T-helper 2 cell treated with Interferon-gamma antibody and Interleukin-4, amounts not matched to agents 5 μg/mL and 100 μg/mL, for 36 hours (primary cell): ENCODE data around the gene FAM229A.
"Not testable (repeated sequence)": the region's sequence is repeated elsewhere in the genome, so short reads cannot be mapped to it uniquely, and the experiment has no call there.

Experiments
- DNase-seq: peaks from one replicate; pipeline ENCODE4 v3.0.0; 2021; ENCODE audit warnings: low spot score
- H3K27ac Mint-ChIP-seq: one replicate; pipeline ENCODE4 v1.8.0; 2021; ENCODE audit warnings: mild to moderate bottlenecking, mixed read lengths
- H3K27me3 Mint-ChIP-seq: one replicate; pipeline ENCODE4 v1.8.0; 2021; ENCODE audit warnings: low read depth, mixed read lengths
- H3K36me3 Mint-ChIP-seq: one replicate; pipeline ENCODE4 v1.8.0; 2021; ENCODE audit warnings: low read depth, mixed read lengths
- H3K4me1 Mint-ChIP-seq: one replicate; pipeline ENCODE4 v1.8.0; 2021; ENCODE audit warnings: low read depth, mixed read lengths
- H3K4me3 Mint-ChIP-seq: one replicate; pipeline ENCODE4 v1.8.0; 2022; ENCODE audit warnings: mild to moderate bottlenecking, moderate library complexity, mixed read lengths
- H3K9me3 Mint-ChIP-seq: one replicate; pipeline ENCODE4 v1.8.0; 2021; ENCODE audit warnings: mixed read lengths

FAM229A gene, protein sequence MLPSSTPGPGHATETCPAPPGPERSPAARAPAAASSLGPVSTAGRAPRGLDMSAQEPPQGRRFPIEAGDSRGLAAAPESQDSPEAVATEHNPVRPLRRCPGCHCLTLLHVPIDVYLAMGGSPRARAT

DNA sequence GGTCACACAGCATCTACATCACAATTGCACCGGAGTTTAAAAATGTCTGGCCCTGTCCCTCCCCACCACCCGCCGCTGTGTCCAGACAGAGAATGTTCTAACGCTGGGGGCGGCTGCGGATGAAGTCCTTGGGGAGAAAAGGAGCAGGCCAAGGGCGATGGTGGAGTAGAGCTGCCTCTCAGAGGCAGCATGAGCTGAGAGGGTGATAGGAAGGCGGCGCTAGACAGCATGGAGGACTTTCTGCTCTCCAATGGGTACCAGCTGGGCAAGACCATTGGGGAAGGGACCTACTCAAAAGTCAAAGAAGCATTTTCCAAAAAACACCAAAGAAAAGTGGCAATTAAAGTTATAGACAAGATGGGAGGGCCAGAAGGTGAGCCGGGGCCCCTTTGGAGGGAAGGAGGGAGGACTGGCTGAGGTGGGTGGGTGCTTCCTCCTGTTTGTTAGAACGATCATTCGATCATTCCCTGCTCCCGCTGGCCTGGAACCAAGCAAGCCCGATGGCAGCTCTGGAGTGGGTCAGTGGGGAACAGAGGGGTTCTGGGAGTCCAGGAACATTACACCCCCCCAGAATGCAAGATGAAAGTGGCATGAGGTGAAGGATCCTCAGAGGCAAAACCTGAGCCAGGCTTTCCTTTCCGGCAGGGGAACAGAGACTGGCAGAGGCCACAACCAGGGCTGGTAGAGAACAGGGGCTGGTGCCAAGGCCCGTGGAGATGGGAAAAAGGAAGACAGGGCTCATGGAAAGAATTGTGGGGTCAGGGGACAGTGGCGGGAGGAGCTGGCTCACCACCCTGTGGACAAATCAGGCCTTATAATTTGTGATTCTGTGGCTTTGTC lies at the start of gene FAM229A, which contains the start of gene TSSK3:
FAM229A (minus strand) TSS at position 12 of the 840 bp plus-strand sequence. CDS start 394 bp downstream, outside the sequence.
TSSK3 (plus strand) TSS at position 66 of the 840 bp plus-strand sequence; CDS start at position 229, 163 bp downstream.
- Mint-ChIP-seq H3K4me1 (peaks cover 16% of the 10 kb centered on the region), H3K4me3 (peak within 1 kb of the TSS; percentile 1), H3K9me3 (no peaks in the 10 kb centered on the region), H3K36me3 (peaks cover 23% of the 10 kb centered on the region), H3K27me3 (peaks cover 9% of the 10 kb centered on the region), H3K27ac (no peak within 1 kb of the TSS)
- no peak for DNase-seq

DNA sequence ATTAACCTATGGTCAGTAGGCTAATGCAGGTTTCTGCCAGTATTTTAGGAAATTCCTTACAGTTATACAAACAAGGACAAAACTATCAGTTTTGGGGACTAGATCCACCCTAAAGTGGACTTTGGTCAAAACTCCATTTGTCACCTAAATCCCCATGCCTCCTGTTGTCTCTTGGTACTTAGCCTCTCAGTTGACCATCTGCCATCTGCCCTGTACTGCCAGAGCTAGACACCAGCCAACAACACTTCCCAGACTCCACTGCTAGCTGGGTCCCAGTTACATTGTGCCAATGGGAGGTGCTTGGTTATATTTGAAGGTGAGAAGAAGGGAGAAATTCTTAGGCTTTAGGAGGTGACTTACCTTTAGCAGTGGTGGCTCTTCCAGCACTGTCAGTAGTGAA lies 49.0 kb upstream of the FAM229A start:
- Mint-ChIP-seq H3K27me3 (peaks cover 13% of the 10 kb centered on the region), H3K27ac (no peak overlapping the region), H3K9me3 (no peaks in the 10 kb centered on the region), H3K36me3 (no peaks in the 10 kb centered on the region), H3K4me1 (peaks cover 3% of the 10 kb centered on the region), H3K4me3 (no peak overlapping the region)
- no peak for DNase-seq

DNA sequence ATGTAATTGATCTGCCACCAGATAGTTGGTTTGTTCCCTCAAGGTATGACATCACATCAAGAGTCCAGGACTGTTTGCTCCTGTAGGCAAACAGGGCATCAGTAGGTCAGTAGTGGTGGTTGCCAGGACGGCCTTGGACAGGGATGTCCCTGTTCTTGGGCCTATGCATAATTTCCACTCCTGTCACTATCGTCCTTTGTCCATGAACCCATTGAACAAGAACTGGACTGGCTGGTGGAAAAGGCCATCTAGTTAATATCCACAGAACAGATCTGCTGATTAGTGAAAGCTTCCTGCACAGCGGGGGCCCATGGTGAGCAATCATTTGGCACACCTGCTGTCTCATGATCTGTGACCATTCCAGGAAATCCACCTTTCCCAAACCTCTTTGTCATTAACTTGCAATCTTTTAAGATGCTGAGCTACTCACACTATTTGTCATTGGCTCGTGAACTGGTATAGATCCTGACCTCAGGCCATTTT lies 44.4 kb upstream of the FAM229A start:
- Mint-ChIP-seq H3K27ac (no peak overlapping the region), H3K27me3 (peaks cover 2% of the 10 kb centered on the region), H3K36me3 (no peaks in the 10 kb centered on the region), H3K4me3 (no peak overlapping the region), H3K9me3 (no peaks in the 10 kb centered on the region), H3K4me1 (no peaks in the 10 kb centered on the region)
- no peak for DNase-seq

DNA sequence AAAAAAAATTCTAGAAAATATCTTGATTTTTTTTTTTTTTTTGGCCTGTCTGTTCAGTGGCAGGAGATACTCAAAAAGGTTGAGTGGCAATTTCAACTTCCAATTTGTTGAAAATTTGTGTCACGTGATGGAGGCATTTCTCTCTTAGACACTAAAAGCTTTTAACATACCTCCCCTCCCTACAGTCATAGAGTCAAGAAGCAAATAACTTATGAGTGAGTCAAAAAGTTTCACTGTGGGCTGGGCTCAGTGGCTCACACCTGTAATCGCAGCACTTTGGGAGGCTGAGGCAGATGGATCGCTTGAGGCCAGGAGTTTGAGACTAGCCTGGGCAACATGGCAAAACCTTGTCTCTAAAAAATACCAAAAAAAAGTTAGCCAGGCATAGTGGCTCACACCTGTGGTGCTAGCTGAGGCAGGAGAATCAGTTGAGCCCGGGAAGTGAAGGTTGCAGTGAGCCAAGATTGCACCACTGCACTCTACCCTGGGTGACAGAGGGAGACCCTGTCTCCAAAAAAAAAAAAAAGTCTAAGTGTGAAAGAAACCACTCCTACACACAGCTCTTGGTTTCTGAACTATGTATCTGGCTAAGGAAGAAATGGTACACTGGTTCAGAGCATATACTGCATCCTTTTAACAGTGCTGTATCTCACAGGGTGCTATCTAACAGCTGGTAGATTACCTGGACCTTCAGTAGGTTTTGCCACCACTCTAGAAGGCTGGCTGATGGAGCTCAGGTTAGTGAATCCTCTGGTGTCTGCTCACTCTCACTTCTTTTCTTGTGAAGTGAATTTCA lies 43.6 kb upstream of the FAM229A start:
- Mint-ChIP-seq H3K27me3 (no peaks in the 10 kb centered on the region), H3K27ac (no peak overlapping the region)

DNA sequence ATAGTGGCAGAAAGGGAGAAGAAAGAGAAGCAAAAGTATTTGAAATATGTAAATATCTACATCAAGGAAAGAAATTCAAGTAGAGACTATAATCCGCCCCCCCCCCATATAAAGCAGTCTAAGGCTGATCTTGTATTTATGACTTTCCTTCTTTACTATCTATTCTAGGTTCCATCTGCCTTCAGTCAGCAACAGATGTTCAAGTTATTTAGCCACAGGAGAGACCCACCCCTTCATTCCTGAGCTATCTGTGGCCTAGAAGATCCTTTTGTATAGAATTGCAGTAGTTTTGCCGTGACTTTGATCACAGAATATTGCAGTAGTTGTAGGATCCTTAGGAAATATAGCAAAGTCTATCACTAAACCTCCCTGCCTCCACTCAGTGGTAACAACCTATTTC lies 42.7 kb upstream of the FAM229A start:
- Mint-ChIP-seq H3K9me3 (no peaks in the 10 kb centered on the region), H3K4me3 (no peak overlapping the region), H3K4me1 (no peaks in the 10 kb centered on the region), H3K27ac (no peak overlapping the region), H3K36me3 (no peaks in the 10 kb centered on the region), H3K27me3 (no peaks in the 10 kb centered on the region)
- DNase-seq: no peak

More for the DNA sequence above, 43.6 kb upstream of the FAM229A start:
- H3K4me3 Mint-ChIP-seq: no peak overlapping the region
- H3K36me3 Mint-ChIP-seq: no peaks in the 10 kb centered on the region
- H3K9me3 Mint-ChIP-seq: no peaks in the 10 kb centered on the region
- no peaks in the 10 kb centered on the region for H3K4me1 Mint-ChIP-seq
- DNase-seq: no peak

DNA sequence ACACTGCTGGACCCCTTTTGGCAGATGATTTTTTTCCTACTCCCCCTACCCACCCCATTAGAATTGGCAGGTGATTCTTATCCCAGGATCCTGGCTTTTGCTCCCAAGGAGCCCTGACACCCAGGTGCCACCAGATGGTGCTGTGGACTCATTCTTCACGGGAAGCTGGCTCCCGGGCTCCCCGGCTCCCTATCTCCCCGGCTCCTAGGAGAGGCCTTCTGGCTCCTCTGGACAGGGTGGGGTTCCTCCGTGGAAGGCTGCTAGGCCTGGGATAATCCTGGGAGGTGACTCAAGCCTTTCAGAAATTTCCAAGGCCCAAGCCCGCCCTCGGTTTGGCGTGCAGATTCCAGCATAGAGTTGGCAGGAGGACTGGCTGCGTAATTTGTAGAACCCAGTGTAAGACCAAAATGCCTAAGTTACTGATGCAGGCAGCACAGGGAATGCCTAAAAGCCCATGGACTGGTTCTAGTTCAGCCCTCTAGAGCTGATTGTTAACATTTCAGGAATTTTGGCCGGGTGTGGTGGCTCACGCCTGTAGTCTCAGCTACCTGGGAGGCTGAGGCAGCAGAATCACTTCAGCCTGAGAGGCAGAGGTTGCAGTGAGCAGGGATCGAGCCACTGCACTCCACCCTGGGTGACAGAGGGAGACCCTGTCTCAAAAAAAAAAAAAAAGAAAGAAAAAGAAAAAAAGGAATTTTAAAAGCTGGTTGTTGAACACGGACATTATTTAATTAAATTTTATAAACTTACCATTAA lies 38.8 kb upstream of the FAM229A start:
- Mint-ChIP-seq H3K4me3 (no peak overlapping the region), H3K36me3 (no peaks in the 10 kb centered on the region)

DNA sequence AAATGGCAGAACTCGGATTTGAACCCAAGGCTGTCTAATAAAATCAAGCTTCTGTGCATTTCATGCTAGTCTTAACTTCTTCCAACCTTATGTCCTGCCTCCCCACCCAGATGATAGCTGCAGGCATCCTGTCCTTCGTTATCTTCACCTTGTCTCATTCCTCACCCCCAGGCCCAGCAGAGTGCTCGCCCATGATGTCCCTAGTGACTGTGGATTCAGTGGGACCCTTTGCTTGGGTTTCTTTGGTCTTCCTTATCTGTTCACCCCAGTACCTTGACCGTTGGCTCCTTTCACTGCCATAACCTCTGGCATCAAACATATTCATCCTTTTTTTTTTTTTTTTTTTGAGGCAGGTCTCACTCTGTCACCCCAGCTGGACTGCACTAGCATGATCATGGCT lies 37.6 kb upstream of the FAM229A start:
- peaks cover 9% of the 10 kb centered on the region for H3K27me3 Mint-ChIP-seq
- H3K27ac Mint-ChIP-seq: no peak overlapping the region
- no peaks in the 10 kb centered on the region for H3K9me3 Mint-ChIP-seq
- no peak for DNase-seq
- H3K4me3 Mint-ChIP-seq: no peak overlapping the region
- H3K36me3 Mint-ChIP-seq: no peaks in the 10 kb centered on the region
- H3K4me1 Mint-ChIP-seq: peaks cover 3% of the 10 kb centered on the region

More for the DNA sequence above, 38.8 kb upstream of the FAM229A start:
- H3K9me3 Mint-ChIP-seq: no peaks in the 10 kb centered on the region
- H3K4me1 Mint-ChIP-seq: no peaks in the 10 kb centered on the region
- peaks cover 9% of the 10 kb centered on the region for H3K27me3 Mint-ChIP-seq
- peak; percentile 39 for DNase-seq
- H3K27ac Mint-ChIP-seq: no peak overlapping the region

DNA sequence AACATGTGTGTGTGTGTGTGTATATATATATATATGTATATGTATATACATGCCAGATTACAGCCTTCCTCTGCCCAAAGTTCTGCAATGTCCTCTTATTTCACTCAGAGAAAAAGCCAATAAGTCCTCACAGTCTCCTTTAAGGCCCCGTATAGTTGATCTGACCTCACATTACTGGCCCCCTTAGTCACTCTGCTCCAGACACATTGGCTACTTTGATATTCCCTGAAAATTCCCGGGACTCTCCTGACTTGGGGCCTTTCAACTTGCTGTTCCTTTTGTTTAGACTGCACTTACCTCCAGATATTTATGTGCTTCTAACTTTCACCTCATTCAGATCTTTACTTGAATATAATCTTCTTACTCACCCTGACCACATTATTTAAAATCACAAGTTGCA lies 36.1 kb upstream of the FAM229A start:
- peaks cover 9% of the 10 kb centered on the region for H3K4me1 Mint-ChIP-seq
- H3K27ac Mint-ChIP-seq: no peak overlapping the region

DNA sequence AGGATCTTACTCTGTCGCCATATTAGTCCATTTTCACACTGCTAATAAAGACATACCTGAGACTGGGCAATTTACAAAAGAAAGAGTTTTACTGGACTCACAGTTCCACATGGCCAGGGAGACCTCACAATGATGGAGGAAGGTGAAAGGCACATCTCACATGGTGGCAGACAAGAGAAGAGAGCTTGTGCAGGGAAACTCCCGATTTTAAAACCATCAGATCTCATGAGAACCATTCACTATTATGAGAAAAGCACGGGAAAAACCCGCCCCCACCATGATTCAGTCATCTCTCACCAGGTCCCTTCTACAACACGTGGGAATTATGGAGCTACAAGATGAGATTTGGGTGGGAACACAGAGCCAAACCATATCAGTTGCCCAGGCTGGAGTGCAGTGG lies 34.2 kb upstream of the FAM229A start:
- not testable (repeated sequence) for H3K4me3 Mint-ChIP-seq, H3K27ac Mint-ChIP-seq, H3K27me3 Mint-ChIP-seq, H3K9me3 Mint-ChIP-seq, H3K36me3 Mint-ChIP-seq, DNase-seq
- H3K4me1 Mint-ChIP-seq: peaks cover 16% of the 10 kb centered on the region

More for the DNA sequence above, 36.1 kb upstream of the FAM229A start:
- Mint-ChIP-seq H3K4me3 (no peak overlapping the region), H3K27me3 (peaks cover 9% of the 10 kb centered on the region), H3K9me3 (no peaks in the 10 kb centered on the region), H3K36me3 (peaks cover 2% of the 10 kb centered on the region)
- no peak for DNase-seq

DNA sequence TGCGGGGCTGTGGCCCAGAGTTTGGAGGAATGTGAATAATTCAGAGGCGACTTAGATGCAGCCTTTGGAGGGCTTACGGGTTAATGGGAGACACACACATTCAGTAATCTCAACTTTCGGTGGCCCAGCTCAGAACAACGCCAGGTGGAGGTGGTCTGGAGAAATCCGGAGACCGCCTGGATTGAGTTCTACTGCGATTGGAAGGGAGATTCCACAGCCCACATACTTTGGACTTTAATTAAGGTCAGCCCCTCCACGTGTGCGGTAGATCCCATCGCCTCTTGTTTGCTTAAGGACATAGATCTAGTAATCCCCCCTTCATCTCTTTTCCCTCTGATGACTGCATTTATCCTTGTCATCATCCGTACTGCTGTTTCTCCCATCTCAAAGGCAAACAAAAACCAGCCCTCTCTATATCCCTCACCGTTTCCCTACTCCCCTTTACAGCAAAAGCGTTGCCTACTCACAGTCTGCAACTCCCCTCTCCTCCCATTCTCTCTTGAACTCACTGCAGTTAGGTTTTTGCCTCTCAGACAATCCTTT lies 32.7 kb upstream of the FAM229A start:
- Mint-ChIP-seq H3K36me3 (peaks cover 6% of the 10 kb centered on the region), H3K27ac (peak overlapping the region; percentile 99), H3K27me3 (peaks cover 9% of the 10 kb centered on the region), H3K4me3 (peak overlapping the region; percentile 94), H3K9me3 (no peaks in the 10 kb centered on the region), H3K4me1 (peaks cover 16% of the 10 kb centered on the region)
- DNase-seq: no peak

DNA sequence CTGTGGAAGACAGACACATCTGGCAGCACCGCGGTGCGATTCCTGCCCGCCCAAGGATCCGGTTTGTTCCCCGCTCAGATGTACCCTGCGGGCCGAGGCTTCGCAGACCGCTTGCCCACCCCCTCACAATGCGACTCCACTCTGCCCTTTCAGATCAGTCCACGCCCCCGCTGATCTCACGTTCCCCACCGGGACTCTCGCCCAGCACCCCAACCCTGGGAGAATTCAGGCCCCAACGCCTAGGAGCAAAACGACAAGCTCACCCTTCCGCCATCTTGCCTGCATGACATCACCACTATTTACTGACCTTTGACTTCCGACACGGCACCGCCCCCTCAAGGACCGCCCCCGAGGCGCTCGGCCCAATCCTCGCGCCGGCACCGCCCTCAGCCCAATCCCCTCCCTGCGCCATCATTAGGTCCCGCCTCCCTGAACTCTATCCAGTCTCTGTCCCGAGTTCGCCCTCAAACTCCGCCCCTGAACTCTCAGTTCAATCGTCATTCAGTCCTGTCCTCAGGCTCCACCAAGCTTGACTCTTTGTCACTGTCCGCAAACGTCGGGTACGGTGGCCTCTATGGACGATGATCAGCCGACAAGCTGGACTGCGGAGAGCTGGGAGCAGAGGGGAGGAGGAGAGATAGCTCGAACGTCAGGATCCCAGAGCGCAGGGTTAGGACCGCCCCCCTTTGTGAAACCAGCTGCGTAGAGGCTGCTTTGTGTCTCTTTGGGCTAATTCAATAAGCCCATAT lies 32.0 kb upstream of the FAM229A start, which contains the start of gene BSDC1:
BSDC1 (minus strand) TSS at position 301 of the 749 bp plus-strand sequence; CDS start at position 274, 27 bp downstream.
- peaks cover 16% of the 10 kb centered on the region for H3K4me1 Mint-ChIP-seq
- H3K4me3 Mint-ChIP-seq: peak within 1 kb of the TSS; percentile 94
- H3K36me3 Mint-ChIP-seq: peaks cover 6% of the 10 kb centered on the region
- peak within 1 kb of the TSS; percentile 99 for H3K27ac Mint-ChIP-seq
- H3K27me3 Mint-ChIP-seq: peaks cover 9% of the 10 kb centered on the region
- DNase-seq: peak; percentile 97
- H3K9me3 Mint-ChIP-seq: no peaks in the 10 kb centered on the region

DNA sequence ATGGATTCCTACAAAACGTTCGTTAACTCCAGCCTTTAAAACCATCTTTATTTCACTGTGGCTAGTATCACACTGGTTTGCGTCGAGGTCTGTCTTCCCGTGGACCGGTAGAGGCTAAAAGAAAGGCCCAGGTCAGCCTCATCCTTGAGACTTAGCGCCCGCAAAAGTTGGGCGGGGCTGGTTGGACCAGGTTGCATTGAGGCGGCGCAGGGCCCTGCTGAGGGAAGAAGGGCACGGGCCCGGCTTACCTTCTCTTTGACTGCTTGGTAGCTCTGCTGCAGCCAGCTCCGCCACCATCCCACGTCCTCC lies 31.5 kb upstream of the FAM229A start:
- Mint-ChIP-seq H3K9me3 (no peaks in the 10 kb centered on the region), H3K4me3 (peak overlapping the region; percentile 94), H3K27me3 (peaks cover 9% of the 10 kb centered on the region), H3K27ac (peak overlapping the region; percentile 99), H3K4me1 (peaks cover 16% of the 10 kb centered on the region), H3K36me3 (peaks cover 6% of the 10 kb centered on the region)
- no peak for DNase-seq
